ENCODE measurements around the gene PHACTR3. TPM values are rescaled to one million over a fixed set of nuclear protein-coding genes. Genes with fewer than 3 reads are reported as not detected.

Gene PHACTR3
- total and polyA plus RNA-seq, 2 of the 8 experiments (the other 6 are each of a cell fraction or from before 2014, with no cell fraction given) = 0.05 to 0.13 TPM

DNA sequence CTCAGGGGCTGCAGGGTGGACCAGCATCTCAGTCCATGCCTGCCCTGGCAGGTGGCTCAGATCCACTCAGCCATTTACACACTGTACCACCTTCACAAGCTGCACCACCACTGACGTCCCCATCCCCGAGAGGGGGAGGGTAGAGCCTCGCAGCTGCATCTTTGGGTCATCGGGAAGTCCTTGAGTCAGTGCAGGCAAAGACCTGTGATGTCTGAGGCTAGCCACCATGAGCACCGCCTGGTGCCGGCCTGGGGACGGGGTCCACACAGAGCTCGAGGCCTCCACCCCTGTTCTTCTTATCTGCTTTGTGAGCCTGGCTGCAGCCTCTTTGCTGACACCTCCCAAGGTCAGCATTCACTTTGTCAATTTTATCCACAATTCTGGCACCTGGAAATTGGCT is 141.4 kb downstream of the PHACTR3 start (continued):
- TF ChIP-seq, protein P1, sequence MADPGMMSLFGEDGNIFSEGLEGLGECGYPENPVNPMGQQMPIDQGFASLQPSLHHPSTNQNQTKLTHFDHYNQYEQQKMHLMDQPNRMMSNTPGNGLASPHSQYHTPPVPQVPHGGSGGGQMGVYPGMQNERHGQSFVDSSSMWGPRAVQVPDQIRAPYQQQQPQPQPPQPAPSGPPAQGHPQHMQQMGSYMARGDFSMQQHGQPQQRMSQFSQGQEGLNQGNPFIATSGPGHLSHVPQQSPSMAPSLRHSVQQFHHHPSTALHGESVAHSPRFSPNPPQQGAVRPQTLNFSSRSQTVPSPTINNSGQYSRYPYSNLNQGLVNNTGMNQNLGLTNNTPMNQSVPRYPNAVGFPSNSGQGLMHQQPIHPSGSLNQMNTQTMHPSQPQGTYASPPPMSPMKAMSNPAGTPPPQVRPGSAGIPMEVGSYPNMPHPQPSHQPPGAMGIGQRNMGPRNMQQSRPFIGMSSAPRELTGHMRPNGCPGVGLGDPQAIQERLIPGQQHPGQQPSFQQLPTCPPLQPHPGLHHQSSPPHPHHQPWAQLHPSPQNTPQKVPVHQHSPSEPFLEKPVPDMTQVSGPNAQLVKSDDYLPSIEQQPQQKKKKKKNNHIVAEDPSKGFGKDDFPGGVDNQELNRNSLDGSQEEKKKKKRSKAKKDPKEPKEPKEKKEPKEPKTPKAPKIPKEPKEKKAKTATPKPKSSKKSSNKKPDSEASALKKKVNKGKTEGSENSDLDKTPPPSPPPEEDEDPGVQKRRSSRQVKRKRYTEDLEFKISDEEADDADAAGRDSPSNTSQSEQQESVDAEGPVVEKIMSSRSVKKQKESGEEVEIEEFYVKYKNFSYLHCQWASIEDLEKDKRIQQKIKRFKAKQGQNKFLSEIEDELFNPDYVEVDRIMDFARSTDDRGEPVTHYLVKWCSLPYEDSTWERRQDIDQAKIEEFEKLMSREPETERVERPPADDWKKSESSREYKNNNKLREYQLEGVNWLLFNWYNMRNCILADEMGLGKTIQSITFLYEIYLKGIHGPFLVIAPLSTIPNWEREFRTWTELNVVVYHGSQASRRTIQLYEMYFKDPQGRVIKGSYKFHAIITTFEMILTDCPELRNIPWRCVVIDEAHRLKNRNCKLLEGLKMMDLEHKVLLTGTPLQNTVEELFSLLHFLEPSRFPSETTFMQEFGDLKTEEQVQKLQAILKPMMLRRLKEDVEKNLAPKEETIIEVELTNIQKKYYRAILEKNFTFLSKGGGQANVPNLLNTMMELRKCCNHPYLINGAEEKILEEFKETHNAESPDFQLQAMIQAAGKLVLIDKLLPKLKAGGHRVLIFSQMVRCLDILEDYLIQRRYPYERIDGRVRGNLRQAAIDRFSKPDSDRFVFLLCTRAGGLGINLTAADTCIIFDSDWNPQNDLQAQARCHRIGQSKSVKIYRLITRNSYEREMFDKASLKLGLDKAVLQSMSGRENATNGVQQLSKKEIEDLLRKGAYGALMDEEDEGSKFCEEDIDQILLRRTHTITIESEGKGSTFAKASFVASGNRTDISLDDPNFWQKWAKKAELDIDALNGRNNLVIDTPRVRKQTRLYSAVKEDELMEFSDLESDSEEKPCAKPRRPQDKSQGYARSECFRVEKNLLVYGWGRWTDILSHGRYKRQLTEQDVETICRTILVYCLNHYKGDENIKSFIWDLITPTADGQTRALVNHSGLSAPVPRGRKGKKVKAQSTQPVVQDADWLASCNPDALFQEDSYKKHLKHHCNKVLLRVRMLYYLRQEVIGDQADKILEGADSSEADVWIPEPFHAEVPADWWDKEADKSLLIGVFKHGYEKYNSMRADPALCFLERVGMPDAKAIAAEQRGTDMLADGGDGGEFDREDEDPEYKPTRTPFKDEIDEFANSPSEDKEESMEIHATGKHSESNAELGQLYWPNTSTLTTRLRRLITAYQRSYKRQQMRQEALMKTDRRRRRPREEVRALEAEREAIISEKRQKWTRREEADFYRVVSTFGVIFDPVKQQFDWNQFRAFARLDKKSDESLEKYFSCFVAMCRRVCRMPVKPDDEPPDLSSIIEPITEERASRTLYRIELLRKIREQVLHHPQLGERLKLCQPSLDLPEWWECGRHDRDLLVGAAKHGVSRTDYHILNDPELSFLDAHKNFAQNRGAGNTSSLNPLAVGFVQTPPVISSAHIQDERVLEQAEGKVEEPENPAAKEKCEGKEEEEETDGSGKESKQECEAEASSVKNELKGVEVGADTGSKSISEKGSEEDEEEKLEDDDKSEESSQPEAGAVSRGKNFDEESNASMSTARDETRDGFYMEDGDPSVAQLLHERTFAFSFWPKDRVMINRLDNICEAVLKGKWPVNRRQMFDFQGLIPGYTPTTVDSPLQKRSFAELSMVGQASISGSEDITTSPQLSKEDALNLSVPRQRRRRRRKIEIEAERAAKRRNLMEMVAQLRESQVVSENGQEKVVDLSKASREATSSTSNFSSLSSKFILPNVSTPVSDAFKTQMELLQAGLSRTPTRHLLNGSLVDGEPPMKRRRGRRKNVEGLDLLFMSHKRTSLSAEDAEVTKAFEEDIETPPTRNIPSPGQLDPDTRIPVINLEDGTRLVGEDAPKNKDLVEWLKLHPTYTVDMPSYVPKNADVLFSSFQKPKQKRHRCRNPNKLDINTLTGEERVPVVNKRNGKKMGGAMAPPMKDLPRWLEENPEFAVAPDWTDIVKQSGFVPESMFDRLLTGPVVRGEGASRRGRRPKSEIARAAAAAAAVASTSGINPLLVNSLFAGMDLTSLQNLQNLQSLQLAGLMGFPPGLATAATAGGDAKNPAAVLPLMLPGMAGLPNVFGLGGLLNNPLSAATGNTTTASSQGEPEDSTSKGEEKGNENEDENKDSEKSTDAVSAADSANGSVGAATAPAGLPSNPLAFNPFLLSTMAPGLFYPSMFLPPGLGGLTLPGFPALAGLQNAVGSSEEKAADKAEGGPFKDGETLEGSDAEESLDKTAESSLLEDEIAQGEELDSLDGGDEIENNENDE (IDR thresholded peaks at IDR 0.05; ENCODE audit: insufficient replicate concordance, low read length) = no peak
- TF ChIP-seq EP300 (IDR thresholded peaks at IDR 0.05; ENCODE audit: borderline replicate concordance in 1 of 2, low read depth in 2 of 2, low read length in 2 of 2) (no peak), CHD1 (IDR thresholded peaks at IDR 0.05; ENCODE audit: low read depth, low read length) (no peak), TAF1 (IDR thresholded peaks at IDR 0.05; ENCODE audit: low read depth, low read length) (no peak), SP1 (IDR thresholded peaks at IDR 0.05; ENCODE audit: low read depth, low read length) (no peak), CTCF (IDR thresholded peaks at IDR 0.05; ENCODE audit: control extremely low read depth in 1 of 3, insufficient read depth in 1 of 3, low read depth in 1 of 3, low read length in 3 of 3) (no peak), SIRT6 (IDR thresholded peaks at IDR 0.05; ENCODE audit: low read length) (no peak), BCL11A (IDR thresholded peaks at IDR 0.05; ENCODE audit: low read depth in 2 of 2, low read length in 2 of 2) (no peak), RNF2 (IDR thresholded peaks at IDR 0.05; ENCODE audit: borderline replicate concordance, low read depth, low read length, missing control alignments, poor library complexity, severe bottlenecking) (no peak)
